PFSK-1 (cell line): ENCODE results near the gene DPF1.

ENCODE experiments used
- FOXP2 ChIP-seq: optimal IDR thresholded peaks from 2 replicates; pipeline ENCODE3; 2011; ENCODE audit warnings: borderline replicate concordance, control low read depth, inconsistent platforms; ENCODE audit not compliant: insufficient read depth; ENCODE audit errors: extremely low read length, extremely low read depth
- POLR2AphosphoS5 ChIP-seq: IDR thresholded peaks from 2 replicates; pipeline ENCODE4 v1.6.1; 2012; ENCODE audit warnings: low read depth, mild to moderate bottlenecking, control low read depth, low read length, moderate library complexity
- SIN3A ChIP-seq: IDR thresholded peaks from 2 replicates; pipeline ENCODE4 v1.6.1; 2012; ENCODE audit warnings: mild to moderate bottlenecking, low read length, moderate library complexity, borderline replicate concordance; ENCODE audit not compliant: insufficient read depth
- TAF1 ChIP-seq: IDR thresholded peaks from 2 replicates; pipeline ENCODE4 v1.6.1; 2012; ENCODE audit warnings: low read length, control low read depth, borderline replicate concordance; ENCODE audit not compliant: insufficient read depth
- TF ChIP-seq, protein P1 (sequence below), 2 experiments: IDR thresholded peaks; 2 replicates each; pipeline versions ENCODE4 v1.6.1 to v1.8.0; 2011 to 2012; ENCODE audit warnings: low read depth in 2 of 2, low read length in 2 of 2, control low read depth in 1 of 2, inconsistent platforms in 1 of 2, mild to moderate bottlenecking in 1 of 2, moderate library complexity in 1 of 2; ENCODE audit not compliant: insufficient read depth in 1 of 2

DPF1 gene

GRCh38 chr19:38250428-38250820 is 26.4 kb upstream of the DPF1 start:
- TF ChIP-seq SIN3A (no peak), TAF1 (no peak), FOXP2 (no peak), POLR2AphosphoS5 (no peak)
- TF ChIP-seq, protein P1, sequence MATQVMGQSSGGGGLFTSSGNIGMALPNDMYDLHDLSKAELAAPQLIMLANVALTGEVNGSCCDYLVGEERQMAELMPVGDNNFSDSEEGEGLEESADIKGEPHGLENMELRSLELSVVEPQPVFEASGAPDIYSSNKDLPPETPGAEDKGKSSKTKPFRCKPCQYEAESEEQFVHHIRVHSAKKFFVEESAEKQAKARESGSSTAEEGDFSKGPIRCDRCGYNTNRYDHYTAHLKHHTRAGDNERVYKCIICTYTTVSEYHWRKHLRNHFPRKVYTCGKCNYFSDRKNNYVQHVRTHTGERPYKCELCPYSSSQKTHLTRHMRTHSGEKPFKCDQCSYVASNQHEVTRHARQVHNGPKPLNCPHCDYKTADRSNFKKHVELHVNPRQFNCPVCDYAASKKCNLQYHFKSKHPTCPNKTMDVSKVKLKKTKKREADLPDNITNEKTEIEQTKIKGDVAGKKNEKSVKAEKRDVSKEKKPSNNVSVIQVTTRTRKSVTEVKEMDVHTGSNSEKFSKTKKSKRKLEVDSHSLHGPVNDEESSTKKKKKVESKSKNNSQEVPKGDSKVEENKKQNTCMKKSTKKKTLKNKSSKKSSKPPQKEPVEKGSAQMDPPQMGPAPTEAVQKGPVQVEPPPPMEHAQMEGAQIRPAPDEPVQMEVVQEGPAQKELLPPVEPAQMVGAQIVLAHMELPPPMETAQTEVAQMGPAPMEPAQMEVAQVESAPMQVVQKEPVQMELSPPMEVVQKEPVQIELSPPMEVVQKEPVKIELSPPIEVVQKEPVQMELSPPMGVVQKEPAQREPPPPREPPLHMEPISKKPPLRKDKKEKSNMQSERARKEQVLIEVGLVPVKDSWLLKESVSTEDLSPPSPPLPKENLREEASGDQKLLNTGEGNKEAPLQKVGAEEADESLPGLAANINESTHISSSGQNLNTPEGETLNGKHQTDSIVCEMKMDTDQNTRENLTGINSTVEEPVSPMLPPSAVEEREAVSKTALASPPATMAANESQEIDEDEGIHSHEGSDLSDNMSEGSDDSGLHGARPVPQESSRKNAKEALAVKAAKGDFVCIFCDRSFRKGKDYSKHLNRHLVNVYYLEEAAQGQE (IDR thresholded peaks at IDR 0.05; ENCODE audit: insufficient read depth in 1 of 2, low read depth in 2 of 2, low read length in 2 of 2): no peak

DNA sequence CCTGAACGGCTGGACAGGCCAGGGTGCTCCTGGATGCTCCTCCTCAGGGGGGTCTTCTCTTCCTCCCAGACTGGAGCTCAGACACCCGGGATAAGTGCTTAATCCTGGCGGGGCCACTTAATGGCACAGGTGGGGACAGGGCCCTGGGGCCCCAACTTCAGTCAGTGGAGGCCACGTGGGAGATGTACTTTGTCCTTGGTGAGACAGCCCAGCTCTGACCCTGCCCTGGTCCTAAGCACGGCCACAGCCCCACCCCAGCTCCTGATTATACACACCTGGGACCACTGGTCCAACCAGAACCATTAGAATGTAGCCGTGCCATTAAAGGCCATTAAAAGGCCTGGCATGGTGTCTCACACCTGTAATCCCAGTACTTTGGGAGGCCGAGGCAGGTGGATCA is 24.4 kb upstream of the DPF1 start:
- TF ChIP-seq POLR2AphosphoS5: no peak
- no peak for TF ChIP-seq TAF1
- TF ChIP-seq FOXP2: no peak
- TF ChIP-seq, protein P1 (IDR thresholded peaks at IDR 0.05; ENCODE audit: insufficient read depth in 1 of 2, low read depth in 2 of 2, low read length in 2 of 2): no peak
- TF ChIP-seq SIN3A: no peak

DNA sequence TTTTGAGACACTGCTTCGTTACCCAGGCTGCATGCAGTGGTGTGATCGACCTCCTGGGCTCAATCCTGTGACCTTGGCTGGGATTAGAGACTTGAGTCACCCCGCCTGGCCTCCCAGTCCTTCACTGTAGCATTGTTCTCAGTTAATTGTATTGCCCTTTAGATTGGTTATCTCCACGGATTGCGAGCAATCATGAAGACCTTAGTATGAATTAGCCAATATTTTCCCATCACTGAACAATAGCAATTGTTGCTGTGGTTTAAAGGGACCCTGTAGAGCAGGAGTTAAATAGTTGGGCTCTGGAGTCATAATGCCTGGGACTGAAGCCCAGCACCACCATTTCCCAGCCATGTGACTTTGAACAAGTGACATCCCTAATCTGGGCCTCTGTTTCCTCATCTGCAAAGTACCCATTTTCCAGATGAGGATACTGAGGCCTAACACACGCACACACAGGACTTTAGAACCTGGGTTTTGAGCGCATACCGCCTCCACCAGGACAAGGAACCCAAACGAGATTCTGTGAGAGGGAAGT is 23.8 kb upstream of the DPF1 start:
- TF ChIP-seq FOXP2: no peak
- no peak for TF ChIP-seq TAF1
- TF ChIP-seq, protein P1 (IDR thresholded peaks at IDR 0.05; ENCODE audit: insufficient read depth in 1 of 2, low read depth in 2 of 2, low read length in 2 of 2): no peak
- no peak for TF ChIP-seq POLR2AphosphoS5
- TF ChIP-seq SIN3A: no peak

- TF ChIP-seq TAF1 (no peak), FOXP2 (no peak)
Measured at GRCh38 chr19:38247126-38247525, 23.1 kb upstream of the DPF1 start.

GRCh38 chr19:38245826-38246498 is 21.9 kb upstream of the DPF1 start:
- TF ChIP-seq, protein P1 (IDR thresholded peaks at IDR 0.05; ENCODE audit: insufficient read depth in 1 of 2, low read depth in 2 of 2, low read length in 2 of 2): no peak
- TF ChIP-seq TAF1 (no peak), SIN3A (no peak), POLR2AphosphoS5 (no peak), FOXP2 (no peak)
